DMS153 treated with DMSO at 0.1 percent for 48 hours (cell line): ENCODE results near the gene NACAD.

Source experiments
- DNase-seq: peaks from one replicate; lab custom pipeline; 2025; ENCODE audit not compliant: unreplicated experiment; lab: John Stamatoyannopoulos, UW

NACAD gene

DNA sequence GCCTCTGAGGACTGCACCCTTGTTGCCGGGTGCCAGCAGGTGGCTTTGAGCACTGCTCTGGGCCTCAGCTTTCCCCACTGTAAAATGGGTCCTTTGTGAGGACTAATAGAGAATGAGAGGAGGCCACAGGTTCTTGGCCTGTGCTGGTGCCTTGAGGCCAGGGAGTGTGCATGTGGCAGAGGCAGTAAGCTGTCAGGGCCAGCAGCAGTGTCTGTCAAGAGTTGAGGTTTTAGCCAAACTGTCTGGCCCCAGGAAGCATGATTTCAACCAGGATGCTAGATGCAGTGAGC, 13.5 kb downstream of the NACAD start:
- DNase-seq = no peak

DNA sequence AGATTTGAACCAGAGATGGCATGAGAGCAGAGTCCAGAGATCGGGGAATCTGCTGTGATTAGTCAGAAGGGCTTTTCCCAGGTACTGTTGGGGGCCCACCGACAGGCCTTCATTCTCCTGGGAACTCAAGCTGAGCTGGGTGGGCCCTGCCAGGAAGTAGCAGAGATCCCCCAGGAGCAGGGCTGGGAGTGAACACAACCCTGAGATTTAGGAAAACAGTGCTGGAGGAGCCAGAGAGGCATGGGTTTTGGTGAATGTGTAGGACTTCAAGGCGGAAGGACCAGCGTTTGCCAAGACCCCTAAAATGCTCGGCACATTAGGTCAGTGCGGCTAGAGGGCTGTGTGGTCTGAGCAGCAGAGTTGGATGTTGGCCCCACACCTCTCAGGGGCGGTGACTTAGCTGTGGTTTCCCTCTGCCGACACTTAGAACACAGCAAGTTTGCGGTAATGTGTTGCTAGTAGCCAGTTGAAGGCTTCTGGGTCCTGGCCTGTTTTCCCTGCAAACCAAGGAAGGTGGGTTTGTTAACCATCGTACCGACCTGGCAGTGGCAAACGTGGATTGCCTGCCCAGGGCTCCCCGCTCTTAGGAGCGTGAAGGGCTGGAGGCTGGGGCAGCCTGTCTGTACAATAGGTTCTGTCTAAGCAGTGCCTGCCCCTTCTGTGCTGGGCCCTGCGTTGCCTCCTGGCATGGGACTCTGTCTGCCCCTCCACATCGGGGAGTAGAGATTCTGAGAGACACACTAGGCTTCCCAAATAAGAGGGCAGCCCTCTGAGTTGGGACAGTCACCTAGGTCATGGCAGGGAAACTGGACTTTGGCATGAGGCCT, 14.0 kb downstream of the NACAD start:
- DNase-seq = no peak

DNA sequence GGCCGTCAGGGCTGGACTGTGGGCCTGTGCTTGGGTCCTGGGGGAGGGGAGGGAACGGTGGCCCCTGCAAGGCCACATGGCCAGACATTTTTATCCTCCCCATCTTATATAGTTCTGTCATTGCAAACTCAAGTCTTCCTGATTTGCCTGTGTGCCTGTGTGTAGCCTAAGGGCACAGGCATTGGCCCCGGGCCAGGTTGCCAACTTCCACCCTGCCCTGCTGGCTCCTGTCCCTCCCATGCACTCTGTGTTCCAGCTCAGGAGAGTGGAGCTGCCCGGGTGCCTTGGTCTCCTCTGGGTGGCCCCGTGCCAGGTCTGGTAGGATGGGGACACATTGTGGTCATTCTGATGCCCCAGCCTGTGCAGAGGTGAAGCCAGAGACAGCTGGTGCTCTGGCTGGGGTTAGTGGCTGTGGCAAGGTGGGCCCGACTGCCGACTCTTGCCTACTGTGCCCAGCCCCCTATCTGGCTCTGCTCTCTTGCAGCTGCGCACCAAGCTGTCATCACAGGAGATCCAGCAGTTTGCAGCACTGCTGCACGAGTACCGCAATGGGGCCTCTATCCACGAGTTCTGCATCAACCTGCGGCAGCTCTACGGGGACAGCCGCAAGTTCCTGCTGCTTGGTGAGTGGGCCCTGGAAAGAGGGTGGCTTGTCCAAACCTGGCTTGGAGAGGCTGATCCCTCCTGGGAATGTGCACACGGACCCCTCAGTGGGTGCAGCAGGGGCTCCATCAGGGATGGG, 14.8 kb downstream of the NACAD start:
- no peak for DNase-seq

DNA sequence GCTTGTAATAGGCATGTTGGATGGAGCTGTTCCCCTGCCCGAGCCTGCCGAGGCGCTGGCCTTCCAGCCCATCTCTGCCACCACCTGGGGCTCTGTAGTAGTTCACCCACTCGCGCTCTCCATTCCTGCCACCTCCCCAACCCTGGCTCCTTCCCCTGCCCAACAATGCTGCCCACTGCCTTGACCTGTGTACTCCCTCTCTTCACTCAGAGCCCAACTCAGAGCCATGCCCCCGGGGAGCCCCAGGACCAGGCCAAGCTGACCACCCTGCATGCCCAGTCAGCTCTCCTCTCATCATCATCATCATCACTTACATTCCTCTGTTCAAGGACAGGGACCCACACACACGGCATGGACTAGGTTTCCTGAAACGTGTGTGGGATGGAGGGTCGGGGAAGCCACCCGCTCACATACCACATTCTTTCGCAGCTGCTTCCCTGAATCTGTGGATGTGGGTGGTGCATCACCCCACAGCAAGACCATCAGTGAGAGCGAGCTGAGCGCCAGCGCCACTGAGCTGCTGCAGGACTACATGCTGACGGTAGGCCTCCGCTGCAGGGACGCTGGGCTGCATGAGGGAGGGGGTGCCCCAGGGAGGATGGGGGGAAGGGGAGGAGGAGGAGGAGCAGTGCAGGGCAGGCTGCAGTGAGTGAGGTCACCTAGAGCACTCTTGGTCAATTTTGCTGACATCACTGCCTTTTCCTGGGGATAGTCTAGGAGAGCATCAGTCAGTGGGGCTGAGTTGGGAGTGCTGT, 15.6 kb downstream of the NACAD start:
- DNase-seq = no peak

DNA sequence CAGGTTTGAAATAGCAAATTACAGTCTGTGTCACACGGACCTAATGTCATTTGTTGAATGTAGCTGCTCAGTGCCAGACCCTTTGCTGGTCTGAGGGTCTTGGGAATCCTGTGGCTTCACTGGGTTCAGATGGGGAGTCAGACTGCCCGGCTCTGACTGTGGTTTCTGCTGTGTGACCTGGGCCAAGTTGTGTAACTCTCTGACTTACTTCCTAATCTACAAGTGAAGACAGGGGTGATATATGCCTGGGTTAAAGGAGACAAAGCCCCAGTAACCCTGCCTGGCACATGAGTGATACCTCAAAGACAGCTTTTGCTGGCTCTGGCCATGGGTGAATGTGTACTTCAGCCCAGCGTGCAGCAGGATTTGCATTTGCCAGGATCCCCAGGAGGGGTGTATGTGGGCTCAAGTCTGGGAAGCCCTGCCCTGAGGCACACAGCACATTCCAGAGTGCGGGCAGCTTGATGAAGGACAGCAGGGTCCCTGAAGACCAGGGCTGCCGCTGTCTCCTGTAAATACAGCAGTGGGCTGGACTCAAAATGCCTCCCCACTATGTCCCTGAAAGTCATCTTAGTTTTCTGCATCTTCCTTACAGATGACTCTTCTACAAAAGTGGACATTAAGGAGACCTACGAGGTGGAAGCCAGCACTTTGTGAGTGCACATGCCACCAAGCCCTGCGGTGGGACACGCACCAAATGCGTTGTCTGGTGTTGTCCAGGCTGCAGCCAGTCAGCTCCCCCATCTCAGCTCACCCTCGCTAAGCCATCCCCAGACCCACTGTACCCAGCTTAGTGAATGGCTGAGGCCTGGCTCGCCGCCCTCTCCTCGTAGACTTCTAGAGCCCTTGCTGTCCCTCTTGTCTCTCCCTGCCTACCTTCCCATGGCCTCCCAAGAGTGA, 16.4 kb downstream of the NACAD start:
- no peak for DNase-seq

DNA sequence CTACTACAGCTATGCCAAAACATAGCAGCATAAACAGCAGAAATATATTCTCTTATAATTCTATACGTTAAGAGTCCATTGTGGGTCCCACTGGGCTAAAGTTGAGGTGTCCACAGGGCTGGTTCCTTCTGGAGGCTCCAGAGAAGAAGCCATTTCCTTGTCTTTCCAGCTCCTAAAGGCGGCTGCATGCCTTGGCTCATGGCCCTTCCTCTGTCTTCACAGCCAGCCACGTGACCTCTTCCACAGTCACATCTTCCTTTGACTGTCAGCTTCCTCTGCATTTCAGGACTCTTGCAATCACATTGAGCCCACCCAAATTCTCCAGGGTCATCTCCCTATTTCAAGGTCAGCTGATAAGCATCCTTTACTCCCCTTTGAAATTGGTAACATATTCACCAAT, 17.2 kb downstream of the NACAD start:
- DNase-seq = no peak

DNA sequence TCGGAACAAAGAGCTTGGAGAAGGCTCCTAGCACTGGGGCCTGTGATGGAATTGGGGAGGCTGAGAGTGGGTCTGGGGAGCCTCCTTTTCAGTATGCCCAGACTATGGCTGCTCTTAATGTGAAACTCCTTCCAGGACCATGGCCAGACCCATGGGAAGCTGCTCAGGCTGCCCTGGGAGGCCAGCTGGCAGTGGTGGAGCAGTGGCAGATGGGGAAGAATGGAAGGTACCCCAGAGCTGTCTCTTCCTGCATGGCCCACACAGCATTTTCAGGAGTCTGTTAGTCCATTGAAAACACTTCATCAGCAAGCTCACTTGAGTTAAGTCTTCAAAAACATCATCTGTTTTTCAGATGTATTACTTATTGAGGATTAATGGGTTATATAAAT, 18.5 kb downstream of the NACAD start:
- no peak for DNase-seq

DNA sequence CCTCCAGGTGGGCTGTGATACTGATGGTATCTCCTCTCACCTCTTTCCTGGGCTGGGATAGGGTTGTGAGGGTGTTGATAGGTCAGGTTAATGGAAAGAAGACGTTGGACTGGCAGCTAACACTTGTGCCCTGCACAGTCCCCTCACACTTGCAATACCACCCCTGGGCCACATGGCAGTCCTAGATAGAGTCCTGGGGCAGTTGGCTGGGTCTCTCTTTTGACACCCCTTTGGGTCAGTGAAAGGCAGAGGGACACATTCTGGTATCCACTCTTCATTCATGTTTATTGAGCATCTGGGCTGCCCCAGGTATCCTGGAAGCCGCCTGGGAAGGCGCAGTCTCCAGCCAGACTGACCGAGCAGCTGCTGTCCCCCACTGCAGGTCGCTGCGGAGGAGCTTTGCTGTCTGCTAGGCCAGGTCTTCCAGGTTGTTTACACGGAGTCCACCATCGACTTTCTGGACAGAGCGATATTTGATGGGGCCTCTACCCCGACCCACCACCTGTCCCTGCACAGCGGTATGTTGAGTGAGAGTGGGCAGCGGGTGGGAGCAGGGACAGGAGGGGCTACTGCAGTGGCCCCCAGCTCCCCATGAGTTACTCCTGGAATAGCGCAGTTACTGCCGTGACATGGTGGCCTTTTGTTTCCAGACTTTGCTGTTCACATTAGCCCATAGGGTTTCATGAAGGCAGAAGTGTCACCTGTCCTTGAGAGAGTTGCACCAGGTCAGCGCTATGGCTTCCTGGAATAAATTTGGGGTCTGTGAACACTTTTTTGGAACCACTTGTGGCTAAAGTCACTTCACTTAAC, 19.1 kb downstream of the NACAD start:
- no peak for DNase-seq

DNA sequence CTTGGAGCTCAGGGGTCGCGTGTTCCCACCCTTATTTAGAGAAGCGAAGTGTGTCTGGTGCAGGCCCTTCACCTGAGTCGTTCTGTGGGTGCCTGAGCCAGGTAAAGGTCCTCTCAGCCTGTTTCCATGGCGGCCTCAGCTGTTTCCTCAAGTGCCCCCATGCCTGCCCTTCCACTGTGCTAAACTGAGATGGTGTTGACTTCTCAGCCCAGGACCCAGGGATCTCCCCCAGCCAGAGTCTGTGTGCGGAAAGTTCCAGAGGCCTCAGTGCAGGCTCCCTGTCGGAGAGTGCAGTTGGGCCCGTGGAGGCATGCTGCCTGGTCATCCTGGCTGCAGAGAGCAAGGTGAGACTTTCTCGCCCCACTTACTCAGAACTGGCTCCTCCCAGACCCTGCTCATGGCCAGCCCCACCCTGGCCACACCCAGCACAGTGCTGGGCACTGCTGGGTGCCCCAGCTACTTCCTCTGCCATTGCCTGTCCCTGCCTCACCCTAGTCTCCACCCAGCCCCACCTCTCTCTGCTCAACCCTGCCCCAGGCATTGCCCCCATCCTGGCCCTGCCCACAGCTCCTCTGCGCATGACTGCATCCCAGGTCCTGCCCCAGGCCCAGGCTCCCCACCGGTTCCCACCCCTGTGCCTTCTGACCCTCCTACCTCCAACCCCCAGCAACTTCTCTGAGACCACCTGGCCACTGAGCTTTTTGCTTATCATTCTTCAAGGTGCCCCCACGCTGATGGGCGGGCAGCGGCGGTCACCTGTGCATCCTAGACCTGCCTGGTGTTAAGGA, 20.3 kb downstream of the NACAD start:
- DNase-seq = no peak

DNA sequence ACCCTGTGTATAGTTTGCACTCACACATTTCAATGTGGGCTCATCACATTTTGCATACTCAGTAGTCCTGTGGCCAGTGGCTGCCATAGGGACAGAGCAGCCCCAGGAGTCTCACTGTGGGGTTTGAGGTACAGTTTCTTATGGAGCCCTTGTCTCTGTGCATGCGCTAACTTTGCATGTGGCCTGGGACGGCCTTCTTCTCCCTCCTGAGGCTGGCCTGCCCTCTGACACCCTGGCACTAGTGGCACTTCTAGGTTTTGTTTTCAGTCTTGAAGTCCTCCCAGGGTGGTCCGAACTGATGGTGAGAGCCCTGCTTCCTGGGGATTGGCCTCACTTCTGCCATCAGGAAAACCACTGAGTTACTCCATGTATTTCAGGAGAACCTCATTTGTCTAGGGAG, 21.2 kb downstream of the NACAD start:
- DNase-seq = no peak

DNA sequence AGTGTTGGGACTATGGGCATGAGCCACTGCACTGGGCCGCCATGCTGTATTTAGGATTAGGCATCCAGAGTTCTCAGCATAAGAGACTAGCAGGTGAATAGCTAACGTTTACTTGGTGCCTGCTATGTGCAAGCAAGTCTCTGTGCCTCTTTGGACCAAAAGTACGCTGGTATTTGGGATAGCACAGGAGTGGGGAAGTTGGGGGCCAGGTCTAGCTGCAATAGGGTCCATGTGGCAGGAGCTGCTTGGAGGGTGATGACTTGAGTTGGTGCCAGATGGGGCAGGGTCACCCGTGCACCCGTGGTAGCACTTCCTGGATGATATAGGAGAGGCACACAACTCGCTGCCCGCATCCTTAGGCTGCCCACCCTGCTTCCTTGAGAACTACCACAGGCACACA, 22.4 kb downstream of the NACAD start:
- no peak for DNase-seq

DNA sequence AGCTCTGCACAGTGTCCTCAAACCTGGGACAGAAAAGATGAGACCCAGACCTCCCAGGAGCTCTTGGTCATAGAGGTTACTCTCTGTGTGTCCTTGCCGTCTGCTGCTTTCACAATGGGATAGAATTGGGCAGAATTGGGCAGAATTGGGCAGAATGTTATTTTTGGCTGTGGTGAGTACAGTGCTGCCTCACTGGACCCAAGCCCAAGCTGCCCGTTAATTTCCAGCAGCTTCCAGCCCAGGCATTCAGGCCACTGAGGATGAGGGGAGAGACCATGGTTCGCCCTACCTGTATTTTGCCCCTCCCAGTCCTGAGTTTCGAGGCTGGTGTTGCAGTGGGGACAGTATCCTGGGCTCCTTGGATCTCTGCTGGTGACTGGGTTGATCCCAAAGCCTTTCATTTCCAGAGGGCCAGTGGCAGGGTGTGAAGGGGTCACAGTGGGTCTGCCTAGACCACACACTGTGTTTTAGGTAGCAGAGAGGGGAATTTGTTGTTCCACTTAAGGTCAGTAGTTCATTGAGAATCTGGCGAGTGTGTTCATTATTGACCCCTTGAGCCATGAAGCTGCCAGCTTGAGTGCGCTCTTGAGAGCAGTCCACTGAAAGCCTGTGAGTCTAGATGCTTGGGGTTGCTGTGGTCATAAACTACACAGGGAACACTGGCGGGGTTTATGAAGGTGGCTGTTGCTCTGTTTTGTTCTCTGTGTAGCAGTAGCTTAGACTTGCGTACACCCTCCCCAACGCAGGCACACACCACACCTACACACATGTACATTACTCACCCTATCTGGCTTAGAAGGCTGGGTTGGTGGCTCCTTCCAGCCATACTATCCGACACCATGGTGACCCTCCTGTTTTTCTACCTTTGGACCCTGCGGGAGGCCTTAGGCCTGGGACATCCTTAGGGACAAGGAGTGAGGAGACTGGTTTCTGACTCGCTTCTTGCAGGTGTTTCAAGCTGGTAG, 23.5 kb downstream of the NACAD start:
- DNase-seq = no peak

DNA sequence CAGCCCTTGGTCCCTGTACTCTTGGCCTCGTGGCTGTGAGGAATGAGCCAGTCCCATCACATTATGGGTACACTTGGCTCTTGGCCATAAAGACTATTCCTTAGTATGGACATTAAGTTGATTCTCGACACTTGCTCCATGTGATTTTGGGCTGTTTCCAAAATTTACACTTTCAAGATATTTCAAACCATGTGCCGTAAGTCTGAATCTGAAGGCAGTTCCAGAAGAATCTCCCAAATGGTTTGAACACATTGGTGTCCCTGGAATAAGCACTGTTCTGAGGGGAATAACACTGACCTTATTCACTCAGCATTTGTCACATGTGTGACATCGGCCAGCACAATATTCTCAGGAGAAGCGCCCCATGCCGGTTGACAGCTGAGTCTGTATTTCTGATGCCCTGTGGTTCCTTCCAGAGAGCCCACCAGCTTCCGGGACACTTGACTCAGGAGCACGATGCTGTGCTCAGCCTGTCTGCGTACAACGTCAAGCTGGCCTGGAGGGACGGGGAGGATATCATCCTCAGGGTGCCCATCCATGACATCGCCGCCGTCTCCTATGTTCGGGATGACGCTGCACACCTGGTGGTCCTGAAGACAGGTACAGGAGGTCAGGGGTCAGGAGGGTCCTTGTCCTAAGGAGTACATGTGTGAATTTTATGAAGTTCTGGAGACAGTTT, 24.6 kb downstream of the NACAD start:
- DNase-seq = no peak

DNA sequence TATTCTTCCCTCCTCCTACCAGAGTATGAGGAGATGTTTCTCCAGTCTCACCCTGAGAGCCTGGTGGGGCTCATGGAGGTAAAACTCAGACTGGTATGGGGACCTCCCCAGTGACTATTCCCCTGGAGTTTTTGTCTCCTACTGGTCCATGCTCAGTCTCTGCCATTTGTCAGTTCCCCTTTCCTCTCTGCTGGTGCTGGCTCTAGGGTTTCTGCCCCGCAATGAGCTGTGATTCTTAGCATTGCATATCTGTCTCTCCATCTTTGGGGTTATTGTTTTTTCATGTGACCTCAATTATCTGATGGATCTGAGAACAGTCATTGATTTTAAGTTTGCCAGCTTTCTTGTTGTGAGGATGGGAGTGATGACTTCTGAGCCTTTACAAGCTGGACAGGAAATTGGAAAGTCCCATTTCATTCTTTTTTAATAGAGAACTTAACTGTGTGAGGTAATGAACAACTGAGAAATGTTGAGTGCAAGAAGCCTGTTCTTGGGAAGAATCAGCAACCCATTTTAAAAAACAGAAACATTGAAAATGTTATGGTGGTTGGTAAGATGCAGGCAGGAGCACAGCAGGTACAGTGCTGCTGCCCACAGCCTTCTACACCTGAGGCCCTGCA, 26.9 kb downstream of the NACAD start:
- no peak for DNase-seq

DNA sequence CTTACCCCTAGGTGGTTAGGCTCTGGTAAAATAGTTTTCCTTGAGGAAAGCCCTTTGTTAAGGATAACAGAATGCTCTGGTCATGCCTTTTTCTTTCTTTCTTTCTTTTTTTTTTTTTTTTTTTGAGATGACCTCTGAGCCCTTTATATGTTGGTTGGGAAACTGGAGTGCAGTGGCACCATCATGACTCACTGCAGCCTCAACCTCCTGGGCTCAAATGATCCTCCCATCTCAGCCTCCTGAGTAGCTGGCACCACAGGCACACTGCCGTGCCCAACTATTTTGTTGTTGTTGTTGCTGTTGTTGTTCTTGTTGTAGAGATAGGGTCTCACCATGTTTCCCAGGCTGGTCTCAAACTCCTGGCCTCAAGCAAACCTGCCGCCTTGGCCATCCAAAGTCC, 27.4 kb downstream of the NACAD start:
- no peak for DNase-seq

DNA sequence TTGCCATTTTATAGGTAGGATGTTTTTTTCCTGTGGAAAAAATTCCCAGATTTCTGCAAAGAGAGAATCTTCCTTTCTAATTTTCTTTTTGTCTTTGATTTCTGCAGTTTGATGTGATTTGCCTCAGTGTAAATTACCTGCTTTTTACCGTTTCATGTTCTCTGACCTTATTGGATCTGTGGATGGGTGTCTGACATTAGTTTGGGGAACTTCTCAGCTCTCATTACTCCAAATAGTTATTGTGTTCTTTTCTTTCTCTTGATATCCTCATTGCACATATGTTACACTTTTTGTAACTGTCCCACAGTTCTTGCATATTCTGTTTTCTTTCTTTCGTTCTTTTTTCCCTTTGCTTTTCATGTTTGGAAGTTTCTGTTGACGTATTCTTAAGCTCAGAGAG, 28.5 kb downstream of the NACAD start:
- DNase-seq = no peak

DNA sequence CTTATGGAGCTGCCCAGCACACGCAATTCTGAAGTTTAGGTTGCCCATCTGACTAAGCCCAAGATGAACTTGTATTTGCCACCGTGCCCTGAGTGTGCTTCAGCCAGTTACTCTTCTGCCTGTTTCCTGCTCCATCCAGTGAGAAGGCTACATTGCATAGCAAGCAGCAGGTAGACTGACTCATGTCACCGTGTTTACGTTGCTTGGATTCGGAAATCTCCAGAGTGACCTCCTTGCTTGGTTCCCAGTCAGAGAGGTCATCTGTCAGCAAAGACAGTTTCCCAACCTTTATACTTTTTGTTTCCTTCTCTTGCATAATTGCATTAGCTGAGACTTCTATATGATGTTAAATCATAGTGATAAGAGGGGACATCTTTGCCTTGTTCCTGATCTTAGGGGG, 30.9 kb downstream of the NACAD start:
- DNase-seq = no peak
